Neural progenitor cell (in vitro differentiated cells): Measurements from ENCODE around the gene WNT6. TPM values are rescaled to one million over a fixed set of nuclear protein-coding genes. Genes with fewer than 3 reads are reported as not detected.

Source experiments
- DNase-seq: peaks from one replicate; pipeline ENCODE4 v3.0.0-alpha.2; 2016; ENCODE audit warnings: low spot score
- H2AFZ ChIP-seq: fragments of 200-600 bp; sonication (generic); replicated peaks from 2 replicates; pipeline ENCODE4 v1.6.1; 2016; ENCODE audit warnings: antibody characterized with exemption
- H3F3A ChIP-seq: fragments of 200-600 bp; sonication (generic); 2 replicates; pipeline ENCODE4 v1.6.1; 2016; ENCODE audit warnings: antibody characterized with exemption, low read depth
- H3K27ac ChIP-seq: fragments of 200-600 bp; sonication (generic); 2 replicates; pipeline ENCODE4 v1.5.1; 2016; ENCODE audit warnings: mild to moderate bottlenecking
- H3K27me3 ChIP-seq: fragments of 200-600 bp; sonication (generic); 2 replicates; pipeline ENCODE4 v1.6.1; 2016; ENCODE audit warnings: mild to moderate bottlenecking, moderate library complexity
- H3K36me3 ChIP-seq: fragments of 200-600 bp; sonication (generic); 2 replicates; pipeline ENCODE4 v1.5.1; 2016
- H3K4me1 ChIP-seq: fragments of 200-600 bp; sonication (generic); 2 replicates; pipeline ENCODE4 v1.6.1; 2016; ENCODE audit warnings: mixed run types
- H3K4me2 ChIP-seq: fragments of 200-600 bp; sonication (generic); 2 replicates; pipeline ENCODE4 v1.6.1; 2016
- H3K4me3 ChIP-seq: fragments of 200-600 bp; sonication (generic); 2 replicates; pipeline ENCODE4 v1.5.1; 2016
- H3K79me2 ChIP-seq: fragments of 200-600 bp; sonication (generic); 2 replicates; pipeline ENCODE4 v1.6.1; 2016; ENCODE audit warnings: low read depth
- H3K9ac ChIP-seq: fragments of 200-600 bp; sonication (generic); 2 replicates; pipeline ENCODE4 v1.6.1; 2016
- H3K9me3 ChIP-seq: fragments of 200-600 bp; sonication (generic); 2 replicates; pipeline ENCODE4 v1.5.1; 2016; ENCODE audit warnings: low read depth
- H4K20me1 ChIP-seq: fragments of 200-600 bp; sonication (generic); 2 replicates; pipeline ENCODE4 v1.6.1; 2016; ENCODE audit warnings: low read depth
- H3K27ac Mint-ChIP-seq: 3 replicates; pipeline ENCODE4 v1.8.0; 2021; ENCODE audit warnings: mixed read lengths
- H3K27me3 Mint-ChIP-seq: 2 replicates; pipeline ENCODE4 v1.8.0; 2022; ENCODE audit warnings: low read depth, mild to moderate bottlenecking, inconsistent platforms, moderate library complexity, mixed read lengths; ENCODE audit not compliant: insufficient read depth
- H3K36me3 Mint-ChIP-seq: 3 replicates; pipeline ENCODE4 v1.8.0; 2021; ENCODE audit warnings: mixed read lengths
- H3K4me1 Mint-ChIP-seq: 3 replicates; pipeline ENCODE4 v1.8.0; 2021; ENCODE audit warnings: mixed read lengths
- H3K4me3 Mint-ChIP-seq: 3 replicates; pipeline ENCODE4 v1.8.0; 2021; ENCODE audit warnings: mild to moderate bottlenecking, moderate library complexity, mixed read lengths
- H3K9me3 Mint-ChIP-seq: 3 replicates; pipeline ENCODE4 v1.8.0; 2020; ENCODE audit warnings: mixed read lengths
- CTCF ChIP-seq: fragments of 200-600 bp; sonication (generic); IDR thresholded peaks from 2 replicates; pipeline ENCODE4 v1.5.1; 2017; ENCODE audit warnings: antibody characterized with exemption, mild to moderate bottlenecking
- EZH2 ChIP-seq: fragments of 200-600 bp; sonication (generic); IDR thresholded peaks from 2 replicates; pipeline ENCODE4 v1.6.1; 2017; ENCODE audit warnings: antibody characterized with exemption, mild to moderate bottlenecking, moderate library complexity
- EZH2phosphoT487 ChIP-seq: fragments of 200-600 bp; sonication (generic); IDR thresholded peaks from 2 replicates; pipeline ENCODE4 v1.6.1; 2017; ENCODE audit warnings: antibody characterized with exemption
- total RNA-seq: library from RNA; depleted of rRNA; stranded (reverse); fragments of >200 nt; gene quantifications from 2 replicates; pipeline ENCODE4 v1.2.3, GENCODE V29; 2015; ENCODE audit warnings: low replicate concordance

Gene WNT6
- total RNA-seq, 1 donor from 2014 or later, result not detected

- no peak within 1 kb of the TSS for H2AFZ ChIP-seq
- H3K27ac Mint-ChIP-seq, result no peak within 1 kb of the TSS
- DNase-seq, result no peak
Measured at GRCh38 chr2:218831378-218831990, 28.1 kb upstream of the WNT6 start, which contains the start of gene PRKAG3. PRKAG3 (minus strand) TSS chr2:218831803.

GRCh38 chr2:218832081-218832480 lies 27.5 kb upstream of the WNT6 start:
- no peaks in the 10 kb centered on the region for H3K9me3 ChIP-seq
- no peak overlapping the region for H3K27ac ChIP-seq
- Mint-ChIP-seq H3K4me1 (no peaks in the 10 kb centered on the region), H3K27me3 (peaks cover 15% of the 10 kb centered on the region), H3K27ac (no peak overlapping the region), H3K9me3 (no peaks in the 10 kb centered on the region), H3K36me3 (no peaks in the 10 kb centered on the region), H3K4me3 (no peak overlapping the region)
- no peaks in the 10 kb centered on the region for H3K79me2 ChIP-seq
- H3F3A ChIP-seq, result no peaks in the 10 kb centered on the region
- H3K4me1 ChIP-seq, result no peaks in the 10 kb centered on the region
- no peak for DNase-seq
- H4K20me1 ChIP-seq, result no peaks in the 10 kb centered on the region
- no peak for TF ChIP-seq EZH2phosphoT487
- no peak for TF ChIP-seq CTCF
- no peak for TF ChIP-seq EZH2
- no peak overlapping the region for H2AFZ ChIP-seq
- H3K4me3 ChIP-seq, result no peak overlapping the region
- H3K27me3 ChIP-seq, result peaks cover 22% of the 10 kb centered on the region
- H3K4me2 ChIP-seq, result no peak overlapping the region
- H3K9ac ChIP-seq, result no peak overlapping the region
- H3K36me3 ChIP-seq, result no peaks in the 10 kb centered on the region

More at GRCh38 chr2:218831378-218831990, 28.1 kb upstream of the WNT6 start, which contains the start of gene PRKAG3:
- TF ChIP-seq EZH2 (no peak), CTCF (no peak), EZH2phosphoT487 (no peak)
- Histone ChIP-seq H3K79me2 (no peaks in the 10 kb centered on the region), H3K36me3 (no peaks in the 10 kb centered on the region), H3F3A (no peaks in the 10 kb centered on the region), H3K9me3 (no peaks in the 10 kb centered on the region), H3K9ac (no peak within 1 kb of the TSS), H3K4me2 (no peak within 1 kb of the TSS), H3K27ac (no peak within 1 kb of the TSS), H4K20me1 (no peaks in the 10 kb centered on the region), H3K4me1 (no peaks in the 10 kb centered on the region), H3K4me3 (no peak within 1 kb of the TSS), H3K27me3 (peaks cover 21% of the 10 kb centered on the region)
- Mint-ChIP-seq H3K4me3 (peak within 1 kb of the TSS; percentile 22), H3K4me1 (no peaks in the 10 kb centered on the region), H3K9me3 (no peaks in the 10 kb centered on the region), H3K36me3 (no peaks in the 10 kb centered on the region), H3K27me3 (peaks cover 15% of the 10 kb centered on the region)

GRCh38 chr2:218832520-218832919 lies 27.1 kb upstream of the WNT6 start:
- Histone ChIP-seq H3K4me1 (no peaks in the 10 kb centered on the region), H4K20me1 (no peaks in the 10 kb centered on the region), H2AFZ (no peak overlapping the region), H3K9ac (no peak overlapping the region), H3F3A (no peaks in the 10 kb centered on the region), H3K4me3 (no peak overlapping the region), H3K4me2 (no peak overlapping the region), H3K79me2 (no peaks in the 10 kb centered on the region), H3K9me3 (no peaks in the 10 kb centered on the region), H3K27ac (no peak overlapping the region), H3K27me3 (peaks cover 25% of the 10 kb centered on the region), H3K36me3 (no peaks in the 10 kb centered on the region)
- no peak for DNase-seq
- no peak overlapping the region for H3K27ac Mint-ChIP-seq
- H3K4me1 Mint-ChIP-seq, result no peaks in the 10 kb centered on the region
- no peak overlapping the region for H3K4me3 Mint-ChIP-seq
- TF ChIP-seq EZH2 (no peak), EZH2phosphoT487 (no peak), CTCF (no peak)
- no peaks in the 10 kb centered on the region for H3K36me3 Mint-ChIP-seq
- H3K27me3 Mint-ChIP-seq, result peaks cover 15% of the 10 kb centered on the region
- H3K9me3 Mint-ChIP-seq, result peaks cover 1% of the 10 kb centered on the region
